GDM1 (cell line): ENCODE results near the gene RPS14.
"Not testable (repeated sequence)": the region's sequence is repeated elsewhere in the genome, so short reads cannot be mapped to it uniquely, and the experiment has no call there.

Experiments
- DNase-seq: peaks from one replicate; lab custom pipeline; 2025; lab: John Stamatoyannopoulos, UW

The RPS14 gene

DNA sequence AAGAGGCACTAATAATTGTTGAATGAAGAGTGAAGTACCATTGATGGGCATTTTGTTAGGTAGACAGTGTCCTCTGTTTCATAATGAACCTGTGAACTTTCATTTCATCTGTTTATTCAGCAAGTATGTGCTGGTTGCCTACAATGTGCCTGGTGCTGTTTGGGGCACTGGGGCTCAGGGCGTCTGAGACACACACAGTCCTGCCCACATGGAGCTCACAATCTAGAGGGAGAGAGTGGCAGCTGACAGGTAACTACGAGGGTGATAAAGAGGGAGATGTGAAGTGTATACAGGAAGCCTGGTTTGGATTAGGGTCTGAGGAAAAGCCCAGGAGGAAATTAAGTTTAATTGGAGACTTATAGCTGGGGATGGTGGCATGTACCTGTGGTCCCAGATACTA, 29.9 kb upstream of the RPS14 start:
- no peak for DNase-seq

DNA sequence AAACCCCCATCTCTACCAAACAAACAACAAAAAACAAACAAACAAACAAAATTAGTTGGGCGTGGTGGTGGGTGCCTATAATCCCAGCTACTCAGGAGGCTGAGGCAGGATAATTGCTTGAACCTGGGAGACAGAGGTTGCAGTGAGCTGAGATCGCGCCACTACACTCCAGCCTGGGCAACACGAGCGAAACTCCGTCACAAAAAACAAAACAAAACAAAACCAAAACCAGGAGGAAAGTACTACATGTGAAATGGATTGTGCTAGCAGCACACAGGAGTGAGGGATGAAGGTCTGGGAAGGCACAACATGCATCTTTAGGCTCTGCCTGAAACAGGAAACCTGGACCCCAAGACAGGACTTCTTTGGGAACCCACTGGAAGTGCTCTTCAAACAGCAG, 27.0 kb upstream of the RPS14 start:
- DNase-seq = not testable (repeated sequence)

DNA sequence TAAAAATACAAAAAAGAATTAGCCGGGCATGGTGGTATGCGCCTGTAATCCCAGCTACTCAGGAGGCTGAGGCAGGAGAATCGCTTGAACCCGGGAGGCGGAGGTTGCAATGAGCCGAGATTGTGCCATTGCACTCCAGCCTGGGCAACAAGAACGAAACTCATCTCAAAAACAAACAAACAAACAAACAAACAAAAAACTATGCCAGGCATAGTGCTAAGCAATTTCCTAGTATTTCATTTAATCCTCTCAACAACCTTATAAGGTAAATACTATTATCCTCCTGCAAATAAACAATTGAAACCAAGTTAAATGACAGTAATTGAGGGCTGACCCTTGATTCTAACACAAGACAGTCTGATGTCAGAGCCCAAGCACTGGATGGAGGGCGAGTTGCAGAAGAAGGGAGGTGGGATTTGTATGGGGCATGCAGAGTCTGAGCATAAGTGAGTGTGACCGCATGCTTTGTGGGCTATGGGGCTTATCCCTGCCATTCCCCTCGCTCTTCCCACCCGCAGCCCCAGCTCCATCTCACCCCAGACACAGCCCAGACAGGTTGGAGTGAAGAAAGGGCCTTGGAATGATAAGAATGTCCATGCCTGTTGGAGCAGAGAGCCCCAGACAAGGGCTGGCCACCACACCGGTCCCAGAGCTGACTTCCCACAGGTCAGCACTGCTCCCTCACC, 24.3 kb upstream of the RPS14 start:
- DNase-seq = no peak

DNA sequence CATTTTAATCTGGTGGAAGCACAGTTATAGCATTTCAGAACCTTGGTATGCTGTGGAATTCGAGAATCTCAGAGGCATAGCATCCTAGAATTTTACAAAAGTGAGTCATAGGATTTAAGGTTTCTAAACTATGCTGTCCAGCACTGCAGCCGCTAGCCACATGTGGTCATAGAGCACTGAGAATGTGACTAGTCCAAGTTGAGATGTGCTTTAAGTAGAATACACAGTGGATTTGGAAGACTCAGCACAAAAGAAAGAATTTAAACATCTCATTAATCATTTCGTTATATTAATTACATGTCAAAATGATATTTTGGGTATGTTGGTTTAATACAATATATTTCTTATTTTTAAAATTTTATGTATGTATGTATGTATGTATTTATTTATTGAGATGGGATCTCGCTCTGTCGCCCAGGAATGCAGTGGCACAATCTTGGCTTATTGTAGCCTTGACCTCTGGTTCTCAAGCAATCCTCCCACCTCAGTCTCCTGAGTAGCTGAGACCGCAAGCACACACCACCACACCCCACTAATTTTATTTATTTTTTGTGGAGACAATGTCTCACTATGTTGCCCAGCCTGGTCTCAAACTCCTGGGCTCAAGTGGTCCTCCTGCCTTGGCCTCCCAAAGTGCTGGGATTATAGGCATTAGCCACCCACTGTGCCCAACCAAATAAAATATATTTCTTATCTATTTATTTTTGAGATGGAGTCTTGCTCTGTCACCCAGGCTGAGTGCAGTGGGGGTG, 20.4 kb upstream of the RPS14 start:
- no peak for DNase-seq

DNA sequence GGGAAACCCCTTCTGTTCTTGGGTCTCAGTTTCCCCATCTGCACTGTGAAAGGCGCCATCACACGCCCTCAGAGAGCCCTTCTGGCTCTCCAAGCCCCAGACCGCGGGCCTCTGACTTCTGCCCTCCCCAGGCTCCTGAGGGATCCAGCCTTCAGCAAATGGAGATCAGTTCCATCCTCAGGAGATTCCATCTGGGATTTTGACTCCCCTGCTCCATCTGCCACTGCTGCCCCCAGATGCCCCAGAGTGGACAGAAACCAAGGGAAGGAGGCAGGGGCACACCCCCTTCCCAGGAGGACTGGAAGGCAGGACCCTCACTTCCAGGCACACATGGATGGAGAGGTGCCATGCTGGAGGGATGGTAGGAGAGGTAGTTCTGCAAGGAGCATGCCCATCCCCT, 18.7 kb upstream of the RPS14 start:
- no peak for DNase-seq

DNA sequence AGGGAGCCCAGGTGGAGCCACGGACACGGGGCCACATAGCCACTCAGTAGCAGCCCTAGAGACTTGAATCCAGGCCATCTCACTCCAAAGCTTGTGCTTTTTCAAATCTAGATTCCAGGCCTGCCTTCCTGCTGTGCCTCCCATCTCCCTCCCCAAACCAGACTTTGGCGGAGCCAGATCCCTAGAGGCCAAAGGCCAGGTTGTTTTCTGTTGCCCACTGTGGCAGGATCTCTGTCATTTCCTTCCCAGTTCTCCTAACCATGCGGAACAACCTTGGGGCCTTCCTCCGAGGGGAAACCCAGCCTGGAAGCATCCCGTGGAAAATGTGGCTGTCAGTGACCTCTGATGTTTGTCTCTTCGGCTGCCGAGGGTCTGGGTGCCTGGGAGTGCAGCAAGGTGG, 16.4 kb upstream of the RPS14 start:
- DNase-seq = no peak

DNA sequence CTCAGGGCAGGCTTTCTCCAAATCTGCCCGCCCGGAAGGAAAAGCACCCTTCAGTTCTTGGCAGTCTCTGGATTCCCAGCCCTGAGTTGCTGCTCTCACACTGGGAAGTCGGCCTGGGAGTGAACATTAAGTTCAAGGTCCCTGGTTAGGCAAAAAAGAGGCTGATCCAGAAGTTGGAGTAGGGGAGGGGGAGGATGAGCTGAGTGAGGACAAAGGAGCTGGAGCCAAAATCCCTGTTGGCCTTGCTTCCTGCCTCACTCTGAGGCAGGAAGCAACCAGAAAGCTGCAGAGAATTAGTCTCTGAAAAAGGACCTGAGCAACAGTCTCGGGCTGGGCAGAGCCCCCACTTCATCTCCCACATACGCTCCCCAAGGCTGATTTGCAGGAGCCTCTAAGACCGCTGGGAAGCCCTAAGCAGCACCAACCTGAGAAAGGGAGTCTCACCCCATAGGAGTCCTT, 15.0 kb upstream of the RPS14 start:
- DNase-seq = no peak

DNA sequence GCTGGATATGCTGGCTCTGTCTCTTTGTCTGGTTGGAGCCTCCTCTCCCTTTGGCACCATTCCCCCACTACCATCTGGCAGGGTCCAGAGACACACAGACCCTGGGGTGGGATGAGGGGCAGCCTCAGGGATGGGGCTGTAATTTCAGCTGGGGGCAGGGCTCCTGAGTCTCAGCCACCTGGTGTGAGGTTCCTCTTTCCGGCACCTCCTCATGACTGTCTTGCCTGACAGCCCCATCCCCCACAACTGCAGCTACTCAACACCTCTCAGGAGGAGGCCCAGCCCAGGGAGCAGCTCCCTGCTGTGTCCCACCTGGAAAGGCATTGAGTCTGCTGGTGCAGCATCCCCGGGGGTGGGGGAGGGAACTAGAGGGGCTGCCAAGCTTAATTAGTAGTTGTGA, 11.7 kb upstream of the RPS14 start:
- DNase-seq = peak; percentile 23

DNA sequence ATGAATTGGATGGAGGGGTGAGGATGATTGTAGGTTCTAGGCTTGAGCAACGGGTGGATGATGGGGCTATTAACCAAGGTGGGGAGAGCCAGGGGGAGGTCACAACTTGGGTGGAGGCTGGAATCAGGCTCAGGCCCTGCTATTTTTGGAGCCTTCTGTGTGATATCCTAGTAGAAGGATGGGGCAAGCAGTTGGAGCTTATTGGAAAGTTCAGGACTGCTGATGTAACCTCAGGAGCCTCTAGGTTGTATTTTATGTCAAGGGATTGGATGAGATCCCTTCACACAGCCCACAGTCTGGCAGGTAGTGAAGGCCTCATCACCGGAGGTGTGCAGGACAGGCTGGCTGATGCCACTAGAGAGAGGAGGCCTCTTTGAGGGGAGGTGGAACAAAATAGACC, 11.2 kb upstream of the RPS14 start:
- DNase-seq = no peak

DNA sequence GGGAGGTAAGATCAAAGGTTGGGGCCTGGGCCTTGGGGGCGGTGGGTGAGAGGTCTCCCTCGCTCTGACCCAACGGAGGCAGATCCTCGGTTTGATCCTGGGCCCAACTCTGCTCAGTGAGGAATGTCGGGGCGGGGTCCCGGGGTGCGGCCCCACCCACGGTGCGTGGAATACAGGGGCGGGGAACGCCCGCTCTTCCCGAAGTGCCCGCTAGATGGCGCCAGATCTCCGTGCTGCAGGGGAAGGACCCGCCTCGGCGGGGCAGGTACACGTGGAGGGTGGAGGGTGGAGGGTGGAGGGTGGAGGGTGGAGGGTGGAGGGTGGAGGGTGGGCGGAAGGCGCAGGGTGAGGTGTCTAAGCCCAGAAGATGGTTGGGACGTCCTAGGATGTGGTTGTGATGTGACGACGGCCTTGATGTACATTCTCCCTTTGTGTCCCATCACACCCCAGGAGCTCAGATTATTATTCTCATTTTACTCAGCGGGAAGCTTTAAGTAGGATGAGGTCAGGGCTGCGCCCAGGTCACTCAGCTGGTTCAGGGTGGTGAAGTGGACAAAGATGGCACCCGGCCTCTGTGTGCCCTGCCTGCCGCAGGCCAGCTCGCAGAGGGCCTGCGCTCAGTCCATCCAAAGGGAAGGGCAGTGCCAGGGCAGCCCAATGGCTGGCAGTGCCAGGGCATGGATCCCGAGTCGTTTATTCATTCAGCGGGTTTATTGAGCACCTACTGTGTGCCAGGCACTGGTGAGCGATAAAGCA, 9.4 kb upstream of the RPS14 start:
- DNase-seq = peak; percentile 57

DNA sequence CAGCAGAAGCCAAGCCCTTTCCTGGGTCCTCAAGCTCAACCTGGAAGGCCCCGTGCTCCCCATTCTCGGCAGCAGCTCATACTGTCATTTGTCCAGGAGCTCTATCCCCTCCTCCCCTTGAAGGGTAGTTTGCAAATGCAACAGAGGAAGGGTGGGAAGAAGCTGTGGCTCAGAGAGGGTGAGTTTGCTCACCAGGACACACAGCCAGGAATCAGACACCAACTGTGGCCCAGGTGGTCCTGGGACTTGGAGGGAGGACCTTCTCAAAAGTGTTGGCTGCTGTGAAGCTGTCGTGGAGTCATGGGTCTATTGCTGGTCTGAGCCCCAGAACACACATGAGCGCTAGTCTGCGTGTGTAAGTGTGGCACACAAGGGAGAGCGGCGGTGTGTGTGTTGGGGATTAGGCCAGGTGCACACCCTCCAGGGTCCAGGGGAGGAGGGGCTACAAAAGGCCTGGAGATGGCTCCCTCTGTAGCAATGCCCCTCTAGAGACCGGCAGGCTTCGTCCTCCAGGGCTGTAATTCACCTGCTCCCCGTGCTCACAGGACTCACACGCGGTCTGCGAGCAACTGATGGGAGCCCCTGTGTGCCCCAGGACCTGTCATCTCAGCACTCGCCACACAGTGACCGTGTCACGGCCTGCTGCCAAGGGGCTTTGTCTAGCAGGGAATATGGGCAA, 8.2 kb upstream of the RPS14 start:
- no peak for DNase-seq

DNA sequence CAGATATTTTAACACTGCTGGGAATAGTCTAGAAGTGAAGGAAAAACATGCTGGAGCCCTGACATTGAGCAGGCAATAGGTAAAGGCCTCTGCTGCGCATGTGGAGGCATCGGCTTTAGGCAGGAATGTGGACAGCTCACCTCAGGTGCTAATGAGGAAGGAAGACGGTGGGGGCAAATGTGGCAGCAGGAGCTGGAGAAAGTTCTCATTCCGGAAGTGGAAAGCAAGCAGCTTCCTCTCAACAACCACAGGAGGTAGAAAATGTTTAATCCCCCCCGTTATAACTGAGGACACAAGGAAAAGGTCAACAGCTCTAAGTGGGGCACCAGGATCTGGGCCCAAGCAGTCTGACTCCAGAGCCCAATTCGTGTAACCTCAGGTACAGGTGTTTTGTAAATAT, 7.6 kb upstream of the RPS14 start:
- peak; percentile 74 for DNase-seq

DNA sequence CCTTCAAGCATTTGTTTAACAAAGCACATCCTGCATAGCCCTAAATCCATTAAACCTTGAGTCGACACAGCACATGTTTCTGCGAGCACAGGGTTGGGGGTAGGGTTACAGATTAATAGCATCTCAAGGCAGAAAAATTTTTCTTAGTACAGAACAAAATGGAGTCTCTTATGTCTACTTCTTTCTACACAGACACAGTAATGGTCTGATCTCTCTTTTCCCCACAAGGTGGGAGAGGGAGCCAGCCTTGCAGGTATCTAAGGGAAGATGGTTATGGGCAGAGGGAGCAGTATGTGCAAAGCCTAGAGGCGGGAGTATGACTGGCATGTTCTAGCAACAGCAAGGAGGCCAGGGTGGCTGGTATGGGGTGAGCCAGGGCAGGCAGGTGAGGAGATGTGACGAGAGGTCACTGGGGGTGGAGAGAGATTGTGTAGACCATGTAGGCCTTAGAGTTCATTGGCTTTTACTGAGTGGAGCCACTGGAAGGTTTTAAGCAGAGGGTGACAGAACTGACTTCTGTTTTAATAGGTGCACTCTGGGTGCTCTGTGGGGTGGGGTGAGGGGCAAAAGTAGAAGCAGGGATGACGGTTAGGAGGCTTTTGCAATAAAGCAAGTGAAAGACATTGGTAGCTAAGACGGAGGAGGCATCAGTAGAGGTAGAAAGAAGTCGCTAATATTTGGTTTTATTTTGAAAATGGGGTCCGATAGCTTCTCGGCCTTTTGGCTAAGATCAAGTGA, 5.1 kb upstream of the RPS14 start:
- no peak for DNase-seq

DNA sequence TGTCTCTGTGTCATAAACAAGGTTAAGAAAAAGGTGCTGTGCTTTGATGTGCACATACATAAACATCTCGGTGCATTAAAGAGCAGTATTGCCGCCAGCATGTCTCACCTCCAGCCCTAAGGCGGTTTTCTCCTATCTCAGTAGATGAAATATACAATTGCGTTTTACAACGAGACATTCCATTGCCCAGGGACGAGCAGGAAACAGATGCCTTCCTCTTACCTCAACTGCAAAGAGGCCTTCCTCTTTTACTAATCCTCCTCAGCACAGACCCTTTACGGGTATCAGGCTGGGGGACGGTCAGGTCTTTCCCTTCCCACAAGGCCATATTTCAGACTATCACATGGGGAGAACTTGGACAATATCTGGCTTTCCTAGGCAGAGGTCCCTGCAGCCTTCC, 4.5 kb upstream of the RPS14 start:
- DNase-seq = peak; percentile 78

DNA sequence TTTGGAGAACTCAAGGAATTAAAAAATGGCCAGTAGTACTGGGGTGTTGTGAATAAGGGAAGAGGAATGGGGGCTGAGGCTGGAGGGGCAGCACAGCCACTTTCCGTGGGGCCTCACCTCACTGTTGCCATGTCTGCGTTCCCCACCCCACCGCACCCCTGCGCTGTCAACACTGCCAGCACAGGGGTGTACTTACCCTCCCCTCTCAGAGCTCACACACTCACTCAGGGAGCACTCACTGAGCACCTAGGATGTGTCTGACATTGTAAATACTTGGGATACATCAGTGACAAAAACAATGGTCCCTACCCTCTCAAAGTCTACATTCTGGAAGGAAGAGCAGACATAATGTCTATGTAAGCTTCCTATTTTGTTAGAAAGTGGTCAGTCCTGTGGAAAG, 3.4 kb upstream of the RPS14 start:
- no peak for DNase-seq

DNA sequence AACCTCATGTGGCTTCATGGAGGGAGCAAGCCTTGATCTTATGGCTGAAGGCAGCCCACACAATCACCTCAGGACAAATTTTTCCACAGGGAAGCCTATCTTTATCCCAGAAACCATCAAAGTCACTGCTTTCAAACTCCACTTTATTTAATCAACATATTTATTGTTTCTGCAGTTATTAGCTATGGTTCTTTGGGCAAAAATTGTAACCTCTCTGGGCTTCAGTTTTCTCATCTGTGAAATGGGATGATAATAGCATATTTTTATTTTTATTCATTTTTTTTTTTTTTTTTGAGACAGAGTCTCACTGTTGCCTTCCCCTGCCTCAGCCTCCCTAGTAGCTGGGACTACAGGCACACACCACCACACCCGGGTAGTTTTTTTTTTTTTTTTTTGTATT, 2.1 kb upstream of the RPS14 start:
- DNase-seq = no peak

DNA sequence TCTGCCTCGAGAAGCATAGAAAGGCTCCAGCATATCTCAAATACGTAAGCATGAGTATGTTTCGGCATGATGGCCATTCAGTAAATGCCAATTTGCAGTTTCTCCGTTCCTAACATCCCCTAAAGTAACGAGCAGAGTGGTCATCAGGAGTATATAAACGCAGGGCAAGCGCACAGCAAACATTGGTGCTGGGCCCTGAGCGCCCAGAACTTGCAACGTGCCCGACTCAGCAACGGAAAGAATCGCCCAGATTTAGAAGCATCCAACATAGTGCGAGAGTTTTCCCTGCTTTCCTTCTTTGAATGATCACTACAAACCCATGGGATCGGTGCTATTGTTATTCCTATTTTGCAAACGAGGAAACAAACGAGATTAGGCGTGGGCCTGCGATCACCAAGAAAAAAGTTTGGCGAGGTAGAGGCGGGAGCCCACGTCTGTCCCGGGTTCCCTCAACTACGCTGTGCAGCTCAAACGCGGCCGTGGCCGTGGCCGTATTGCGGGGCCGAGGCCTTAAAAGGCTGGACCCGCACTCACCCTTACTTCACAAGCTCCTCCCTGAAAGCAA, 505 bp downstream of the RPS14 start:
- no peak for DNase-seq

DNA sequence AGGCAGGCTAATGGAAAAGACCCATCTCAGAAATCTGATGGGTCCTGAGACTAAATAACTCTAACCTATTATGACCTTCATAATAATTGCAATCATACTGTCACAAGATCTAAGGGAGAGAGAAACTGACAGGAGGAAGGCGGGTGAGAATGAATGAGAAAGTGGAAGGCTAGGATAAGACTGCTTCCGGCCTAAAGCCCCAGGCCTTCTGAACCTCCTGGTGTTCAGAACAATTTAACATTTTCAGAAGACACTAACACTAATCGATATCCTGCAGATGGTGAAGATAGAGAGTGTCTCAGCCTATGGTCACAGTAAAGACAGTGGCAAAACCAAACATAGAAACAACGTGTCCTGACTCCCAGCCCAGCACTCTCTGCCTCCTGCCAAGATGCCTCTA, 1.2 kb downstream of the RPS14 start:
- DNase-seq = no peak

DNA sequence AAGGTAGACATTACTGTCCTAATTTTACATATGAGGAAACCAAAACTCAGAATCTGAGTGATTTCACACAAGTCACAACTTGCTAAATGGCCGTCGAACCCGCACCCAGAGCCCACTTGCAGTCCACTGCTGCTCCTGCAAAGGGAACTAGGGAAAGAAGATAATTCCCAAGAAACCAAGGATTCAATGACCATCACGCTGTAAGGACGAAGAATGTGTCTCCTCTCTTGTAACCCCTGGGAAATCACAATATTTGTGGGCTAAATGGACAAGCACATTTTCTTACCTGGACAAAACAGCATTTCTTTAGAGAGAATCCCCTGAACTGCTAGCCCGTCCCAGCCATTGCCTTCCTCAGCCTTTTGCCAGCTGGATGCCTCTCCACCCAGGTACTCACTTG, 2.4 kb downstream of the RPS14 start:
- DNase-seq = no peak

DNA sequence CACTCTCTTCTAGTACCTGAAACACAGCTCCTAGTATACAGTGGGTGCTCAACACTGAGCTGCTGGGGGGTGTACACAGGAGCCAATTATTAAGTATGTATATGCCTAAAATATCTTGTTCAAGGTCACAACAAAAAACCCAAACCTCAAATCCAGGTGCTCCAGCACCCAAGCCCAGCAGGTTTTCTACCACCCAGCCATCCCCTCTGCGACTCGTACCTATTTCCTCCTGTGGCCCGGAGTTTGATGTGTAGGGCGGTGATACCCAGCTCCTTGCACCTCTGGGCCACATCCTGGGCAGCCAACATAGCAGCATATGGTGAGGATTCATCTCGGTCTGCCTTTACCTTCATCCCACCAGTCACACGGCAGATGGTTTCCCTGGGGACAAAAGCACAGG, 3.0 kb downstream of the RPS14 start:
- DNase-seq = no peak

DNA sequence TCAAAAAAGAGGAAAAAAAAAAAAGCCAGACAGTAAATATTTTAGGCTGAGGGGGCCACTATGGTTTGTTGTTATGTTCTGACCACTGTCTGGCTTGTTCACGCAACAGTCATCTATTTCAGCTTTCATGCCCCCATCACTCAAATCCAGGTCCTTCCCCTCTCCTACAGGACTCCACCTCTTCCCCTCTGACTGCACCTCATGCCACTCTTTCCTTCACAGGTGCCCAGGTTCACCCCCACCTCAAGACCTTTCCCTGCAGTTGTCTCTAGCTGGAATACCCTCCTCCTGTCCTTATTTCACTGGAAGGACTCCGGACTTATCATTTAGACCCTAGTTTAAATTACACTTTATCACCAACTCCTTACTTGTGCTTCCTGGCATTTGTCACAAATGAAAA, 3.5 kb downstream of the RPS14 start:
- no peak for DNase-seq

DNA sequence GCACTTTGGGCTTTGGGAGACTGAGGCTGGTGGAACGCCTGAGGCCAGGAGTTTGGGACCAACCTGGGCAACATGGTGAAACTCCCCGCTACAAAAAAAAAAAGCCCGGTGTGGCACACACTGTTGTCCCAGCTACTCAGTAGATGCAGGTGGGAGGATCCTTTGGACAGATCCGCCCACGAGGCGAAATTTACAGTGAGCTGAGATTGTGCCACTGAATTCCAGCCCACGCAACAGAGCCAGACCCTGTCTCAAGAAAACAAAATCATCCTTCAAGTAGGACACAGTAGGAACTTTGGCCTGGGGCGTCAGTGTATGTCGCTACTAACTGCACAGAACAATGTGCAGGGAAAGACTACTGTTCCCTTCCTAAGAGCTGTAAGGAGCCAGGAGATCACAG, 4.8 kb downstream of the RPS14 start:
- DNase-seq = no peak
